Gastroesophageal sphincter (tissue), 4 donors: ENCODE results near the gene DDX54. TPM values are rescaled to one million over a fixed set of nuclear protein-coding genes. Genes with fewer than 3 reads are reported as not detected.
A peak's percentile ranks its signal among the peaks of the same experiment; 100 is the strongest.

Experiments used
- ATAC-seq: fragments of 150-250 bp; one replicate; pipeline ENCODE4 v1.9.1; 2016; ENCODE audit warnings: mild to moderate bottlenecking, moderate library complexity
- H3K27ac ChIP-seq, 4 donors: fragments of 200-600 bp; sonication (generic) in 3 of 4; 1 replicate in 3 of 4; 2 replicates in 1 of 4; pipeline ENCODE4 v1.5.1; 2016 to 2019
- H3K27me3 ChIP-seq: fragments of 200-600 bp; sonication (generic); one replicate; pipeline ENCODE4 v1.5.1; 2019
- H3K36me3 ChIP-seq, 2 donors: fragments of 200-600 bp; sonication (generic); one replicate each; pipeline ENCODE4 v1.5.1; 2019; ENCODE audit warnings: control low read depth in 1 of 2
- H3K4me1 ChIP-seq, 3 donors: fragments of 200-600 bp; sonication (generic); 1 replicate in 2 of 3; 2 replicates in 1 of 3; pipeline ENCODE4 v1.5.1; 2016 to 2019; ENCODE audit warnings: control low read depth in 2 of 3
- H3K4me3 ChIP-seq, 2 donors: fragments of 200-600 bp; sonication (generic); one replicate each; pipeline ENCODE4 v1.5.1; 2019; ENCODE audit warnings: mild to moderate bottlenecking in 1 of 2, moderate library complexity in 1 of 2
- H3K9me3 ChIP-seq, 3 donors: fragments of 200-600 bp; sonication (generic); one replicate each; pipeline ENCODE4 v1.5.1; 2017 to 2019; ENCODE audit warnings: control low read depth in 2 of 3
- EP300 ChIP-seq: sonication (generic); formaldehyde crosslinking; IDR thresholded peaks from one replicate; pipeline ENCODE4 v1.6.1; 2017; ENCODE audit warnings: antibody characterized with exemption, mild to moderate bottlenecking
- POLR2A ChIP-seq, 2 donors: fragments of 450-650 bp; IDR thresholded peaks; one replicate each; pipeline ENCODE4 v1.6.1; 2017; ENCODE audit warnings: antibody characterized with exemption in 2 of 2, mild to moderate bottlenecking in 2 of 2, moderate library complexity in 1 of 2
- POLR2AphosphoS5 ChIP-seq: sonication (generic); formaldehyde crosslinking; IDR thresholded peaks from one replicate; pipeline ENCODE4 v1.6.1; 2017; ENCODE audit warnings: antibody characterized with exemption
- WGBS, 2 donors: methylation state at CpG; one replicate each; pipeline ENCODE4 v1.1.5; 2018; ENCODE audit warnings: low coverage in 1 of 2; 5-methylcytosine and 5-hydroxymethylcytosine counted together
- total RNA-seq, 4 donors: library from RNA; depleted of rRNA; stranded (reverse); fragments of >200 nt; gene quantifications; one replicate each; pipeline ENCODE4 v1.1.0, GENCODE V29; 2016
- TF ChIP-seq, protein P1 (sequence below), 4 experiments: fragments of 200-600 bp in 2 of 4; fragments of 450-650 bp in 2 of 4; sonication (generic) in 1 of 4; IDR thresholded peaks; one replicate each; pipeline ENCODE4 v1.5.1; 2017 to 2019; ENCODE audit warnings: antibody characterized with exemption in 4 of 4, mild to moderate bottlenecking in 2 of 4, moderate library complexity in 2 of 4

DDX54 gene
- total RNA-seq, 4 donors from 2014 or later = 38.0 to 60.4 (median 53.3) TPM

GRCh38 chr12:113232089-113232839 is 47.0 kb upstream of the DDX54 start:
- 73 to 80% methylated on average over 1 to 8 of the region's 18 CpGs for WGBS, 2 donors
- no peak for ATAC-seq
- H3K4me3 ChIP-seq = no peak overlapping the region
- peaks cover 0 to 78% (median 18%) of the 10 kb centered on the region in 3 donors for H3K4me1 ChIP-seq
- H3K36me3 ChIP-seq = peaks cover 0 to 87% of the 10 kb centered on the region in 2 donors
- TF ChIP-seq POLR2A (IDR thresholded peaks at IDR 0.05) (no peak), EP300 (no peak), POLR2AphosphoS5 (no peak)
- TF ChIP-seq, protein P1, sequence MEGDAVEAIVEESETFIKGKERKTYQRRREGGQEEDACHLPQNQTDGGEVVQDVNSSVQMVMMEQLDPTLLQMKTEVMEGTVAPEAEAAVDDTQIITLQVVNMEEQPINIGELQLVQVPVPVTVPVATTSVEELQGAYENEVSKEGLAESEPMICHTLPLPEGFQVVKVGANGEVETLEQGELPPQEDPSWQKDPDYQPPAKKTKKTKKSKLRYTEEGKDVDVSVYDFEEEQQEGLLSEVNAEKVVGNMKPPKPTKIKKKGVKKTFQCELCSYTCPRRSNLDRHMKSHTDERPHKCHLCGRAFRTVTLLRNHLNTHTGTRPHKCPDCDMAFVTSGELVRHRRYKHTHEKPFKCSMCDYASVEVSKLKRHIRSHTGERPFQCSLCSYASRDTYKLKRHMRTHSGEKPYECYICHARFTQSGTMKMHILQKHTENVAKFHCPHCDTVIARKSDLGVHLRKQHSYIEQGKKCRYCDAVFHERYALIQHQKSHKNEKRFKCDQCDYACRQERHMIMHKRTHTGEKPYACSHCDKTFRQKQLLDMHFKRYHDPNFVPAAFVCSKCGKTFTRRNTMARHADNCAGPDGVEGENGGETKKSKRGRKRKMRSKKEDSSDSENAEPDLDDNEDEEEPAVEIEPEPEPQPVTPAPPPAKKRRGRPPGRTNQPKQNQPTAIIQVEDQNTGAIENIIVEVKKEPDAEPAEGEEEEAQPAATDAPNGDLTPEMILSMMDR (IDR thresholded peaks at IDR 0.05) = no peak
- no peaks in the 10 kb centered on the region for H3K27me3 ChIP-seq
- H3K27ac ChIP-seq = peak overlapping the region in 3 of 4 donors; percentile 43 to 51 (median 48)
- H3K9me3 ChIP-seq = no peaks in the 10 kb centered on the region

DNA sequence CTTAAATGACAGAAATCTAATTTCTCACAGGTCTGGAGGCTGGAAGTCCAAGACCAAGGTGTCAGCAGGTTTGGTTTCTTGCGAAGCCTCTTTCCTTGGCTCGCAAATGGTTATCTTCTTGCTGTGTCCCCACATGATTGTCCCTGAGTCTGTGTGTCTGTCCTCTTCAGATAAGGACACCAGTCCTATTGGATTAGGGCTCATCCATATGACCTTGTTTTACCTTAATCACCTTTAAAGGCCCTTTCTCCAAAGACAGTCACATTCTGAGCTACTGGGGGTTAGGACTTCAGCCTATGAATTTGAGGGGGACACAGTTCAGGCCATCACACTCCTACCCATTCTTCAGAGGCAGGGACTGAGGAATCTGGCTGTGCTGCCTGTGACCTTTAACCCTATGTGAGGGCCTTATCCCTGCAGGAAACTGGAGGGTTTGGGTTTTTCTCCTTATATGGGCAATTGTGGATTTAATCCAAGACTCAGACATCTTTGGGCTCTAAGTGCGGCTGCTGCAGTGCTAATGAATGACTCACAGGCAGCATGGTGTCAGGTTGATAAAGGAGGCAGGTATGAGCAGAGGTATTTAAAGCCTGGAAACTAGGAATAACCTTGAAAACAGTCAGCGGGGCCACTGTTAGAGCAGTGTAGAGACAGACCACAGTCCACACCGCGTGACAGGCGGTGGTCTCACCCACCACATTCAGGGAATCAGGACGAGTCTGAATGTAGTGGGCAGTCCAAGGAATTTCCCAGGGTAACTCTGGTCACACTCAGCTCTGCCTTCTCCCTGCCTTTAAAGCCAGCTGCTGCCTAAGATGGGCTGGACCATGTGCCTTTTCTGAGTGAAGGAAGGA is 46.2 kb upstream of the DDX54 start:
- TF ChIP-seq, protein P1 (IDR thresholded peaks at IDR 0.05) = no peak
- no peak for TF ChIP-seq EP300
- Histone ChIP-seq H3K36me3 (peaks cover 0 to 93% of the 10 kb centered on the region in 2 donors), H3K9me3 (no peaks in the 10 kb centered on the region), H3K27ac (peak overlapping the region in 3 of 4 donors; percentile 43 to 51 (median 48)), H3K4me1 (peaks cover 0 to 78% (median 18%) of the 10 kb centered on the region in 3 donors), H3K27me3 (no peaks in the 10 kb centered on the region), H3K4me3 (no peak overlapping the region)
- WGBS, 2 donors = 65 to 75% methylated on average over 4 to 7 of the region's 8 CpGs
- no peak for ATAC-seq

GRCh38 chr12:113230315-113231234 is 45.3 kb upstream of the DDX54 start:
- peak overlapping the region in 1 of 4 donors; percentile 51 for H3K27ac ChIP-seq
- no peaks in the 10 kb centered on the region for H3K9me3 ChIP-seq
- TF ChIP-seq POLR2AphosphoS5 = no peak
- no peaks in the 10 kb centered on the region for H3K27me3 ChIP-seq
- 80 to 86% methylated on average over 2 to 11 of the region's 15 CpGs for WGBS, 2 donors
- H3K4me1 ChIP-seq = peaks cover 0 to 75% (median 18%) of the 10 kb centered on the region in 3 donors
- no peak overlapping the region for H3K4me3 ChIP-seq
- peaks cover 0 to 88% of the 10 kb centered on the region in 2 donors for H3K36me3 ChIP-seq
- ATAC-seq = no peak

GRCh38 chr12:113228394-113229028 is 43.2 kb upstream of the DDX54 start:
- TF ChIP-seq POLR2AphosphoS5 = no peak
- TF ChIP-seq POLR2A (IDR thresholded peaks at IDR 0.05) = no peak
- TF ChIP-seq, protein P1 (IDR thresholded peaks at IDR 0.05) = no peak
- TF ChIP-seq EP300 = no peak
- no peak overlapping the region for H3K4me3 ChIP-seq
- H3K27me3 ChIP-seq = no peaks in the 10 kb centered on the region
- peaks cover 0 to 72% of the 10 kb centered on the region in 2 donors for H3K36me3 ChIP-seq
- 17 to 60% methylated on average over 1 to 2 of the region's 5 CpGs for WGBS, 2 donors
- ATAC-seq = no peak
- H3K27ac ChIP-seq = peak overlapping the region in 2 of 4 donors; percentile 2 to 55
- H3K4me1 ChIP-seq = peaks cover 0 to 90% (median 20%) of the 10 kb centered on the region in 3 donors
- no peaks in the 10 kb centered on the region for H3K9me3 ChIP-seq
